GM19099 (cell line): ENCODE data around the gene NSD1.

ENCODE experiments used
- POLR2A ChIP-seq: IDR thresholded peaks from 3 replicates; pipeline ENCODE4 v1.6.1; 2011; ENCODE audit warnings: low read depth; ENCODE audit not compliant: insufficient read length; ENCODE audit errors: extremely low read depth

The NSD1 gene

DNA sequence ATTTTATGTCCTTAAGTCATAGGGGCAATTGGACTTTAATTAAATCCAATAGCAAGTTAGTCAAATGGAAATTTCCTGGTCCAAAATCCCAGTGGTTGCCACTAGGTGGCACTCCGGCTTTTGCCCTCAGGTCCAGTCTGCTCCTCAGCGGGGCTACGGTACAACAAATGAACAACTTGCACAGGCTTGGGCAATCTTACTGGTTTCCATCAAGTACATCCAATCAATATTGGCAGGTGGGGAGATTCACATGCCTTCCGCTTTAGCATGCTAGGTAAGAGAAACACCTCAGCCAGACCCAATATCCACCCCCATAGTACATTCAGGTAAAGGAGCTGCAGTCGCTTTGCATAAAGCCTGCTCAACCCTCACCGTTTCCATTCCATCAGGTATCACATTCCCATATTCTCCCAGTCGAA, 184.4 kb downstream of the NSD1 start:
- TF ChIP-seq POLR2A: no peak

DNA sequence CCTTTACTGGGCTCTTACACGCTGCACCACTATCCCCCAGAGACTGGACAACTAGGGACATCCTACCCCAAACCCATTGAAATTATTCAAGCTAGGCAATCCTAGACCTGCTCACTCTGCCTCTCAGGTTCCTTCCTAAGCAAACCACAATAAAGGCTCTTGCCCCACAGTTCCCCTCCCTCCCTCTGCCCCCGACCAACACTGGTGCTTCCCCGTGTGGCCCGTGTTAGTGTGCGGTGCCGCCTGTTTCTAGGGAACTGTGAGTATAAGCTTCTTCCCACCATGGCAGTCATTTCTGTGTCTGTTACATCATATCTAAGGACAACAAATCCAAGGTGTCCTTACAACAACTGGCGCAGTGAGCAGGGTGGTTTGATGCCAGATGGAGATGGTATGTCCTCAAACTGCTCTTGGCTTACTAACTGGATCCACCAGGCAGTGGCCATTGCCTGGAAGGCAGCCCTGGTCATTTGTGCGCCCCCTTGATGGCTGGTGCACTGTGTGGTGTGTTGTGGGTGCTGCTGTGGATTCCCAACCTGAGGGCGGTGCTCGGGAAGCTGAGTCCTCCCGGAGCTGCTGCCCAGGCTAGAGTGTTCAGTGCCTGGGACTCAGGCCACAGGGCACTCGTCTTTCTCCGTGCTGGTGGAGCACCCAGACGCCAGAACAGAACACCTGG, 186.5 kb downstream of the NSD1 start:
- no peak for TF ChIP-seq POLR2A

DNA sequence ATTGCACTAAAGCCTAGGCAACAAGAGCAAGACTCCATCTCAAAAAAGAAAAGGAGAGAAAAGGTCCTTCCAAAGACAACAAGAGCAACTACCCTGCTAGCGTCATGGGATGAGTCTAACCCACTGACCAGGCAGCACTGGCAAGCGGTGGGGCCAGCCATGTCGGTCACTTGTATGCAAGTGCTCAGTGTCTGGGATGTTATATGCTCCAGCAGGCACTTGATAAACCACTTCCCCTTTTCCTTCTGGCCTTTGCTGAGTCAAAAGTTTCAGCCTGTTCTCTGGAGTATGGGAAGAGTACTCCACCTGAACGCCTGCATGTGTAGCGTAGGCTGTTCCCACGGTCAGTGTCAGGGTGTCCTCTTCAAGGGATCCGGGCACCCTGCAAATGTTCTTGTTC, 187.3 kb downstream of the NSD1 start:
- TF ChIP-seq POLR2A: no peak

DNA sequence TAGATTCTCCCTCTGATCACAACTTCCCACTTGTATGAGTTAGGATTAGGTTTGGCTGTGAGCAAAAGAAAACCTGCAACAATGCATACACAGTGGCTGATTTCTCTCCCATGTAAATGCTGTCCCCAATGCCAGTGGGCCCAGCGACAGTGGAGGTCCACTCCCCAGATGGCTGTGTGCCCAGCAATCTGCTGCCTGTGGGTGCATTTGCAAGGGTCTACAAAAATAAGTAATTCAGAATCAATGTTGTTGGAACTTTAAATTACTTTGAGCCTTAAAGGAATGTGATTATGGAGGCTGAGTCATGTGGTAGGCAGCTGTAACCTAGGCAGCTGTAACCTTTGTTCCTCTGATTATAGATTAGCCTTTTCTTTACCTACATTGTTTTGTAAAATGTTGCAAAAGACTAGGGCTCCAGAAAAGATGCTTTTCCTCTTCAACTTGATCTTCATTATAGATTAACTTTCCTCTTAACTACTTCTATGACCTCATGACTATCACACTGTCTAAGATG, 192.4 kb downstream of the NSD1 start:
- no peak for TF ChIP-seq POLR2A

DNA sequence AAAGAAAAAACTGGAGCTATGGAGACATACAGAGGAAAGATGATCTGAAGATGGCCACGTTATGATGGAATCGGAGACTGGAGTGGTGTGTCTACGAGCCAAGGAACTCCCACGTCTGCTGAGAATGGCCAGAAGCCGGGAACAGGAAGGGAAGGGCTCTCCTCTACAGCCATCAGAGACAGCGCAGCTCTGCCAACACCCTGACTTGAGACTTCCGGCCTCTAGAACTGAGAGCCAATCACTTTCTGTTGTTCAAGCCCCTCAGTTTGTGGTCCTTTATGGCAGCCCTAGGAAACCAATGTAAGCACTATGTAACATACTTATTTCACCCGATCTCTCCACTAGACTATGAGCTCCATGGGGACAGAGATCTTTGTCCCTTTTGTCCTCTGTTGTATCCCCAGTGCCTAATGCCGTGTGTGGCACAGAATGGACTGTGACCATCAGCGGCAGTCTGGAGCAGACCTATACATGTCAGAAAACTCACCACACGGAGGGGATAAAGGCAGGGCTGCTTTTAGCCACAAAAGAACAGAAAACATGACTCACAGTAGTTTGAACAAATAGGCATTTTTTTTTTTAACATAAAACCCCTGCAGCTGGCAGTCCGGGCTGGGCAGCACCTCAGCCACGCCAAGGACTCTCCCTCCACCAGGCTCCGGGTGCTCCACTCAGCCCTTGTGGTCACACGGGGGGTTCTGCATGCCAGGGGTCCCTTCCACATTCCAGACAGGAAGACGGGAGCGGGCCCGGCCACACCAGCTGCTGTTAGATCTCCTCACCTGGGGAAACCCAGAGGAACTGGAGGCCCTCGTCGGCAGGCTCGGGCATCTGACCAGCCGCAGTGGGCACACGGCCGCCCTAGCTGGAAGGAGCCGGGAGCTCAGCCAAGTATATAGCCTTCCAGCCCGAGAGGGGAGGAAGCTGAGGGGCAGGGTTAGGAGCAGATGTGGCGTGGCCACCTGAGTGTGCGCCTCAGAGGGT, 194.3 kb downstream of the NSD1 start:
- TF ChIP-seq POLR2A: no peak

DNA sequence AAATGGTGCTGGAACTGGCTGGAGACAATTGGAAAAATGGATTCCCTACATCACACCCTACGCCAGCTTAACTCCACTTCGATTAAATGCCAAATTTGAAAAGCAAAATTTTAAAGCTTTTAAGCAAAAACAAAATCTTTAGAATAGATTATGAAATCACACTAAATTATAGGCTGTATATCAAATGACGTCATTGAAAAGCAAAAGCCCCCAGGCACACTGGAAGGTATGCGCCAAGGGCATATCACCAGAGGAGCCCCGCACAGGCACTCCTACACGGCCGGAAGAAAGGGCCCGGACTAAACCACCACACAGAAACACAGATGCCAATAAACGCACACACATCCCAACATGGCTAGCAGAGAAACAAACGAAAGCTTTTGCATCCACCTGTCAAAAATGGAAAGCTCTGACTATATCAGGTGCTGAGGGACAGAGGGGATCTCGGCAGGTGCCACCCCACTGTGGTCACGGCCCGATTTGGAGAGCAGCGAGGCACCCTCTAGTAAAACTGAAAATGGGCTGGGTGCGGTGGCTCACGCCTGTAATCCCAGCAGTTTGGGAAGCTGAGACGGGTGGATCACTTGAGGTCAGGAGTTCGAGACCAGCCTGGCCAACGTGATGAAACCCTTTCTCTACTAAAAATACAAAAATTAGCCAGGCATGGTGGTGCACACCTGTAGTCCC, 195.1 kb downstream of the NSD1 start:
- TF ChIP-seq POLR2A: no peak

DNA sequence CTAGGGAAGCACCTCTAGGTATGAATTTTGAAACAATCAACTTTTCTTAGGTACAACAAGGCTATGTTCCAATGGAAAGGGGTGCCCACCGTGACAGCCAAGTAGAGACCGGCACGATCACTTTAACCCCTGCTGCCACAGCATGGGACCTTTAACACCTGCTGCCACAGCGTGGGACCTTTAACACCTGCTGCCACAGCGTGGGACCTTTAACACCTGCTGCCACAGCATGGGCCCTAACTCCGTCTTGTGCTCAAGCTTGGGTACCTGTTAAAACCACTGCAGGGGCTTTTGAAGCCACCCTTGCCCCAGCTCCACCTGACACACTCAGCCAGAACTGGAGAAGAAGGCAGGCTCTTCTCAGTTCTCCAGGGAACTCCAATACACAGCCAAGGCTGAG, 196.3 kb downstream of the NSD1 start:
- TF ChIP-seq POLR2A: no peak

DNA sequence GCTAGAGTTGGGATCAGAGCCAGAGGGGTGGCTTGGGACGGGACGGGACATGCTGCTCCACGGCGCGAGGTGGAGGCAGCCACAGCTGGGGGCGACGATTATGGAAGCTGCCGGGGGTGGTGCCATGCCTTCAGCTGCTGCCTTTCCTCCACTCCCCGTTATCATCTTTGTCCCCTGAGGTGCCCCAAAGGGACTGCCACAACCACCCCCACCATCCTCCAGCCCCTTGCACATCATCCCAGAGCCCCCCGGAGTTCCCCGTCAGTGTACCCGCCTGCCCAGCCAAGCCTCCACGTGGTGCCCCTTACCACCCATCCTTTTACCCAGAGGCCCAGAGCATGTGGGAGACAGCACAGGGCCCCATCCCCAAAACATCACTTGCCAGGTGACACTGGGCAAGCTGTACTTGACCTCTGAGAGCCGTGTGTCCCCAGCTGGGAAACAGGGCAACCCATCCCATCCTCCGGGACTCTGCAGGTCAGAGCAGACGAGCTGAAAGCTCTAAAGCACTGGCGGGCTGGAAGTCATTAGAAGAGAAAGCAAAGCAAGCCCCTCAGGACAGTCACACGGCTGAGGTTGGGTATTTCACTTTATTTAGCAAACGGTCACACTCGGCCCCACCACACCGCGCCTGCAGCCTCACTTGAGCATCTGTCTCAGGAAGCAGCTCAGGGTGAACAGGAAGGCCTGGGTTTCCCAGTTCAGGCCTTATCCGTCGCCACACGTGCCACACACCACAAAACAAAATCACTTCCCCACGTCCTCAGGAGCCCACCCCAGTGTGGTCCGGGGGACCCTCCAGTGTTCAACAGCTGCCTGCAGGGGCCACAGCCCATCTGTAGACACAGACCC, 197.6 kb downstream of the NSD1 start:
- TF ChIP-seq POLR2A: no peak

DNA sequence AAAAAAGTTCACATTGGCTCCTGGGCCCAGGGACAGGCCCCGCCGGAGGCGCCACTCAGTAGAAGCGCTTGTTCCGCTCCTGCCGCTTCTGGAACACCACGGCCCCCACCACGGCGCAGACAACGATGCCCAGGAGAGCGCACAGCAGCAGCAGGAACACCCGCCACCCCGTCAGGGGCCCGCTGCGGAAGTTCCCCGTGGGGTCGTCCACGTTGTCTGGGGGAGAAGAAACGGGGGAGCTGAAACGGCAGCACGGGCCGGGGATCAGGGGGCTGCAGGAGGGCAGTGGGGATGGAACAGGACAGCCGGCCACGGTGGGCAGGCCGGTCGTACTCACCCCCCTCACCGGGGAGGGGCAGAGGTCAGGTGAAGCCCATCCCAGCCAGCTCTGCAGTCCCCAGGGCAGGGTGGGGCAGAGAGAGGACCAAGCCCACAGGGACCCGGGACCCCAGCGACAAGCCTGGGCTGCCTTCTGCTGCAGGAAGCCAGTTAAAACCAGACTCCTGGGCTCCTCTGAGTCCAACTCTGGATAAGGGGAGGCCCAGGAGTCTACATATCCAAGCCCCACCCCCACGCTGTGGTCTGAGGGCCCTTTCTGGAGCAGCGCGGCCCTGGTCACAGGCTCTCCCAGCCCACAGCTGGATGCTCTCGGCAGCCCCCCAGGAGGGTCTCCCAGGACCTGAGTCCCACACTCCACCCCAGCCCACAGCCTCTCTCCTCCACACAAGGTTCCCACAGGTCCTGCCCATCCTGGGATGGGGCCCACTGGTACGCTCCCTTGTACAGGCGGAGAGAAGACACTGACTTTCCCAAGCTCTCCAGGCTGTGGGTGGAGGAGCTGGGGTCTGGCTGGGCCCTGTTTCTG, 198.7 kb downstream of the NSD1 start:
- TF ChIP-seq POLR2A: no peak

DNA sequence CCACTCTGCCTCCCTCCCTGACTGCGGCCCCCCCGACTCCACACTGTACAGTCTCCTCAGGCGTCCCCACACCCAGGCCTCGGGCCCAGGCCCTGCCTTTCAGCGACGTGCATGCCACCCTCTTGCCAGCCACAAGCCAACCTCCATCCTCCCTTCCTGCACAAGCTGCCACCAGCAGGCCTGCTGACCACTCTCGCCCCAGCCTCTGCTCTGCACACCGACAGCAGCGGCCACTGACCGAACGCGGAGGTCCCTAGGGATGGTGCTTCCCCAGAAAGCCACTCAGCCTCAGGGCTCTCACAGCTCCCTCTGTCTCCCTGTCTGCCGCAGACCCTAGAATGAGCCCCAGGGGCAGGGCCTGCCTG, 199.3 kb downstream of the NSD1 start:
- no peak for TF ChIP-seq POLR2A

DNA sequence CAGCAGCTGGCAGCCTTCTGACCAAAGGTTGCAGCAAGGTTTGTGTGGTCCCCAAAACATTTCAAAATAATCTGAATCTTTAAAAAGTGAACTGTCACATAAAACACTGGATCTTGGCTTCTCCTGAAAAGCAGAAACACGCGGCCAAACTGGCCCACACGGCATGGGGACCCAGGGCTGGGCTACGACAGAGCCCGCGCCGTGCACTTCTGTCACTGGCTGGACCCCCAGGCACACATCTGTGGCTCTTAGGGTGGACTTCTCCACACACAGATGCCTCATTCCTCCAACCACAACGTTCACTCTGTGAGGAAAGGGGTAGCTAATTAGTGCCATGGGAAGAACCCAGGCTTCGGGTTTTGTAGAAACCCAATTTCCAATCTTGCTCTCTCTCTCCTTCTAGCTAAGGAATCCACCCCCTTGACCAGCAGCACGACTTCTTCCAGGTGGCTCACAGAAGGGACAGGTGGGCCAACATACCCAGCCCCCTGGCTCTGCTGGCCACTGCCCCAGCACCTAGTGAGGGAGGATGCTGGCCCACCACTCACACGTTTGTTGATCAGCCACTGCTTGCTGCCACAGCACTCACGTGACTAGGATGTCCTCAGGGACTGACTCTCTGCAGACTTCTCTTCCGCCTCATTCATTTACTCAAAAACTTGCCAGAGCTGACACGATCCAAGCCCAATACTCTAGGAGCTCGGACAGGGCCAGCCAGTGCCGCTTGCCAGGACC, 200.0 kb downstream of the NSD1 start:
- TF ChIP-seq POLR2A: no peak

DNA sequence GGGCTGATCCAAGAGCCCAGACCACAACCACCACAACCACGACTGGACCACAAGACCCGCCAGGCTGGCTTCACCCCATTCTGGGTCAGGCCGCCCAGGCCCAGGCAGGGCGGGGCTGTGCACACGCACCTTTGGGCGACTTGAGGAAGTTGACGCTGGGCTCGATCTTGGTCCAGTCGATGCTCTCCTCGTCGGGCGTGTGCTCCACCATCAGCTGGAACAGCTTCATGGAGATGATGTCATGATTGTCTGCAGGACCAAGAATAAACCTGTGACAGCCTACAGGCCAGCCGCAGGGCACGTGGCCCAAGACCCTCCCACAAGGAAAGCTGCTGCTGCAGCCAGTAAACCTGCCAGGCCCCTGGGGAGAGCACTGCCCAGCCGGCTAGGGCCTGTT, 200.6 kb downstream of the NSD1 start:
- no peak for TF ChIP-seq POLR2A
